HCT116 (cell line): ENCODE measurements around the gene FZR1. TPM values are rescaled to one million over a fixed set of nuclear protein-coding genes. Genes with fewer than 3 reads are reported as not detected.

Source experiments
- ATAC-seq: fragments of 200-7000 bp; cut with Tn5 transposase; 2 replicates; pipeline ENCODE4 v1.9.1; 2020; ENCODE audit warnings: mild to moderate bottlenecking, moderate library complexity
- BruUV-seq: library from RNA; stranded (reverse); fragments of 400-500 nt; replicated peaks from 2 replicates; lab custom pipeline; 2021; lab: Mats Ljungman, UMichigan
- CTCF ChIA-PET: fragments of 300-600 bp; sonication (Branson Sonifier 250); formaldehyde crosslinking; loops from one replicate; lab custom pipeline; 2021; ENCODE audit warnings: antibody characterized with exemption; lab: Charles Lee
- POLR2A ChIA-PET: fragments of 300-600, 350-600 bp; sonication (Branson Sonifier 250); formaldehyde crosslinking; loops from one replicate; lab custom pipeline; 2021; ENCODE audit warnings: antibody characterized with exemption; lab: Charles Lee
- RAD21 ChIA-PET, 2 experiments: fragments of 300-600 bp; sonication (Branson Sonifier 250); formaldehyde crosslinking; loops; one replicate each; lab custom pipeline; 2023; ENCODE audit warnings: low total read pairs in 2 of 2; ENCODE audit not compliant: uncharacterized antibody in 2 of 2, unreplicated experiment in 2 of 2, low non-redundant PET in 1 of 2; lab: Charles Lee
- DNase-seq: peaks from one replicate; pipeline ENCODE4 v3.0.0-alpha.2; 2010; ENCODE audit warnings: low read depth, low spot score
- H2AFZ ChIP-seq: fragments of 200-600 bp; shearing (Covaris generic), sonication (generic); 2 replicates; pipeline ENCODE4 v1.6.1; 2017; ENCODE audit warnings: low read depth, mixed run types, mixed read lengths, antibody characterized with exemption, low read length; ENCODE audit not compliant: poor library complexity, severe bottlenecking
- H3K27ac ChIP-seq: 2 replicates; pipeline ENCODE4 v1.5.1; 2012; ENCODE audit warnings: low read depth, low read length
- H3K27me3 ChIP-seq: fragments of 200-600 bp; sonication (generic); 2 replicates; pipeline ENCODE4 v1.6.1; 2016; ENCODE audit warnings: mixed run types, low read length, mixed read lengths; ENCODE audit not compliant: insufficient read depth
- H3K36me3 ChIP-seq, 2 experiments: fragments of 200-500 bp in 1 of 2; fragments of 200-600 bp in 1 of 2; sonication (Bioruptor generic) in 1 of 2; sonication (generic) in 1 of 2; 2 replicates each; pipeline versions ENCODE4 v1.5.1 to v1.6.1; 2014 to 2016; ENCODE audit warnings: low read length in 2 of 2, inconsistent platforms in 1 of 2, mixed read lengths in 1 of 2, mixed run types in 1 of 2; ENCODE audit not compliant: insufficient read depth in 2 of 2, control insufficient read depth in 1 of 2
- H3K4me1 ChIP-seq, 2 experiments: fragments of 200-600 bp in 1 of 2; sonication (generic) in 1 of 2; 2 replicates each; pipeline versions ENCODE4 v1.5.1 to v1.6.1; 2012 to 2017; ENCODE audit warnings: low read length in 2 of 2, inconsistent platforms in 1 of 2, mild to moderate bottlenecking in 1 of 2, mixed read lengths in 1 of 2, mixed run types in 1 of 2, moderate library complexity in 1 of 2; ENCODE audit not compliant: insufficient read depth in 2 of 2, control insufficient read depth in 1 of 2
- H3K4me2 ChIP-seq: fragments of 200-600 bp; sonication (generic); 2 replicates; pipeline ENCODE4 v1.6.1; 2017; ENCODE audit warnings: mixed run types, low read length, mixed read lengths
- H3K4me3 ChIP-seq, 2 experiments: fragments of 200-600 bp in 1 of 2; sonication (generic) in 1 of 2; replicated peaks in 1 of 2; 2 replicates each; pipeline ENCODE4 v1.5.1; 2011 to 2016; ENCODE audit warnings: low read length in 2 of 2, control low read depth in 1 of 2, low read depth in 1 of 2, mild to moderate bottlenecking in 1 of 2, mixed read lengths in 1 of 2, mixed run types in 1 of 2
- H3K79me2 ChIP-seq: fragments of 200-600 bp; sonication (generic); 2 replicates; pipeline ENCODE4 v1.6.1; 2017; ENCODE audit warnings: mild to moderate bottlenecking, mixed run types, low read length, moderate library complexity, mixed read lengths; ENCODE audit not compliant: insufficient read depth
- H3K9ac ChIP-seq: fragments of 200-600 bp; sonication (generic); 2 replicates; pipeline ENCODE4 v1.6.1; 2016; ENCODE audit warnings: low read length, mixed read lengths
- H3K9me2 ChIP-seq: fragments of 200-600 bp; sonication (generic), shearing (Covaris generic); 2 replicates; pipeline ENCODE4 v1.6.1; 2017; ENCODE audit warnings: mixed run types, mild to moderate bottlenecking, moderate library complexity; ENCODE audit not compliant: insufficient read depth
- H3K9me3 ChIP-seq, 2 experiments: fragments of 200-500 bp in 1 of 2; fragments of 200-600 bp in 1 of 2; sonication (Bioruptor generic) in 1 of 2; sonication (generic) in 1 of 2; 2 replicates each; pipeline ENCODE4 v1.6.1; 2014 to 2017; ENCODE audit warnings: low read length in 2 of 2, mixed read lengths in 2 of 2, inconsistent platforms in 1 of 2, low read depth in 1 of 2, mild to moderate bottlenecking in 1 of 2, mixed run types in 1 of 2, moderate library complexity in 1 of 2; ENCODE audit not compliant: control insufficient read depth in 1 of 2, insufficient read depth in 1 of 2
- H4K20me1 ChIP-seq: fragments of 200-600 bp; sonication (generic), shearing (Covaris generic); 2 replicates; pipeline ENCODE4 v1.6.1; 2017; ENCODE audit warnings: mixed run types, mild to moderate bottlenecking, moderate library complexity; ENCODE audit not compliant: insufficient read depth
- ATF3 ChIP-seq: IDR thresholded peaks from 2 replicates; pipeline ENCODE4 v1.6.1; 2012
- CEBPB ChIP-seq: IDR thresholded peaks from 2 replicates; pipeline ENCODE4 v1.6.1; 2012; ENCODE audit warnings: low read depth
- EZH2phosphoT487 ChIP-seq: fragments of 200-600 bp; IDR thresholded peaks from 2 replicates; pipeline ENCODE4 v1.6.1; 2018; ENCODE audit warnings: antibody characterized with exemption, borderline replicate concordance
- FOSL1 ChIP-seq: IDR thresholded peaks from 2 replicates; pipeline ENCODE4 v1.6.1; 2012; ENCODE audit warnings: low read depth
- JUND ChIP-seq: IDR thresholded peaks from 2 replicates; pipeline ENCODE4 v1.6.1; 2012
- MAX ChIP-seq: IDR thresholded peaks from 2 replicates; pipeline ENCODE4 v1.6.1; 2012
- POLR2AphosphoS5 ChIP-seq: IDR thresholded peaks from 2 replicates; pipeline ENCODE4 v1.6.1; 2011; ENCODE audit warnings: mild to moderate bottlenecking, low read depth, low read length, moderate library complexity
- RAD21 ChIP-seq: IDR thresholded peaks from 2 replicates; pipeline ENCODE4 v1.6.1; 2012; ENCODE audit warnings: low read depth, mild to moderate bottlenecking
- SP1 ChIP-seq: IDR thresholded peaks from 2 replicates; pipeline ENCODE4 v1.6.1; 2012; ENCODE audit warnings: low read depth
- TCF7L2 ChIP-seq: IDR thresholded peaks from 2 replicates; pipeline ENCODE4 v1.7.0; 2011; ENCODE audit warnings: borderline replicate concordance, inconsistent platforms; ENCODE audit not compliant: insufficient read depth, insufficient read length; ENCODE audit errors: extremely low read depth
- YY1 ChIP-seq: IDR thresholded peaks from 2 replicates; pipeline ENCODE4 v1.6.1; 2011; ENCODE audit warnings: low read length, low read depth, moderate library complexity, mild to moderate bottlenecking; ENCODE audit not compliant: insufficient replicate concordance; ENCODE audit errors: extremely low read depth
- ZNF274 ChIP-seq: fragments of 200-500 bp; sonication (Bioruptor generic); IDR thresholded peaks from 2 replicates; pipeline ENCODE4 v1.6.1; 2014; ENCODE audit warnings: mild to moderate bottlenecking, low read depth, low read length, inconsistent platforms
- intact Hi-C: fragments of 100-400 bp; cut with micrococcal nuclease; formaldehyde crosslinking; loops from 2 replicates; pipeline ENCODE4 v1.10.0; 2022
- total RNA-seq: library from RNA; stranded (reverse); gene quantifications from one replicate; pipeline ENCODE4 v1.2.1, GENCODE V29; 2021; ENCODE audit not compliant: unreplicated experiment

The FZR1 gene
- total RNA-seq, 1 experiment from 2014 or later: 60.3 TPM

- Histone ChIP-seq H4K20me1 (no peaks in the 10 kb centered on the region), H3K4me3 (no peak overlapping the region), H3K27ac (no peak overlapping the region), H3K9ac (no peak overlapping the region), H3K36me3 (peaks cover 13 to 16% of the 10 kb centered on the region in 2 experiments; a peak in 3 of 4 replicates), H3K9me2 (no peaks in the 10 kb centered on the region), H2AFZ (no peak overlapping the region), H3K79me2 (peaks cover 36% of the 10 kb centered on the region), H3K4me1 (peaks cover 0 to 13% of the 10 kb centered on the region in 2 experiments; a peak in 1 of 4 replicates), H3K27me3 (no peaks in the 10 kb centered on the region), H3K9me3 (no peaks in the 10 kb centered on the region), H3K4me2 (no peak overlapping the region)
- CTCF ChIA-PET: no interaction called here
- no TSS peak for BruUV-seq
- intact Hi-C loops: no loop called here
- RAD21 ChIA-PET: no interaction called here
- DNase-seq (no peak), ATAC-seq (no peak)
- TF ChIP-seq YY1: no peak
- TF ChIP-seq SP1: no peak
- no peak for TF ChIP-seq ZNF274
- no peak for TF ChIP-seq JUND
- no peak for TF ChIP-seq RAD21
- POLR2A ChIA-PET: no interaction called here
Observed at GRCh38 chr19:3523361-3524077, 17.4 kb downstream of the FZR1 start.

- H3K79me2 ChIP-seq: peaks cover 29% of the 10 kb centered on the region
- POLR2A ChIA-PET: no interaction called here
- peaks cover 0 to 13% of the 10 kb centered on the region in 2 experiments; a peak in 1 of 4 replicates for H3K4me1 ChIP-seq
- H3K9ac ChIP-seq: no peak overlapping the region
- H3K27ac ChIP-seq: no peak overlapping the region
- no peak for ATAC-seq
- no peaks in the 10 kb centered on the region for H3K27me3 ChIP-seq
- intact Hi-C loops: no loop called here
- H3K9me2 ChIP-seq: no peaks in the 10 kb centered on the region
- H4K20me1 ChIP-seq: no peaks in the 10 kb centered on the region
- RAD21 ChIA-PET: no interaction called here
- H3K9me3 ChIP-seq: no peaks in the 10 kb centered on the region
- no peak overlapping the region for H3K4me2 ChIP-seq
- H2AFZ ChIP-seq: no peak overlapping the region
- BruUV-seq: no TSS peak
- no peak for DNase-seq
- H3K4me3 ChIP-seq: no peak overlapping the region
- CTCF ChIA-PET: no interaction called here
- H3K36me3 ChIP-seq: peaks cover 13 to 15% of the 10 kb centered on the region in 2 experiments; a peak in 3 of 4 replicates
- TF ChIP-seq MAX (no peak), JUND (no peak), ATF3 (no peak), YY1 (no peak), FOSL1 (no peak), EZH2phosphoT487 (no peak), CEBPB (no peak), TCF7L2 (no peak), RAD21 (no peak), POLR2AphosphoS5 (no peak)
Observed at GRCh38 chr19:3524078-3524842, 18.1 kb downstream of the FZR1 start.
